Ovary (tissue), 3 donors: Measurements from ENCODE around the gene DCT.

Source experiments
- CTCF ChIP-seq, 3 donors: fragments of 450-650 bp in 2 of 3; fragments of 200-600 bp in 1 of 3; IDR thresholded peaks; one replicate each; pipeline versions ENCODE4 v1.5.1 to v1.8.0; 2016 to 2022; ENCODE audit warnings: antibody characterized with exemption in 3 of 3, mild to moderate bottlenecking in 1 of 3
- EP300 ChIP-seq: sonication (generic); formaldehyde crosslinking; IDR thresholded peaks from one replicate; pipeline ENCODE4 v1.6.1; 2017; ENCODE audit warnings: antibody characterized with exemption
- POLR2A ChIP-seq: fragments of 450-650 bp; IDR thresholded peaks from one replicate; pipeline ENCODE4 v1.6.1; 2017; ENCODE audit warnings: antibody characterized with exemption, mild to moderate bottlenecking, moderate library complexity
- donor health status: DM: no; HTN: no; CAD: no.

DNA sequence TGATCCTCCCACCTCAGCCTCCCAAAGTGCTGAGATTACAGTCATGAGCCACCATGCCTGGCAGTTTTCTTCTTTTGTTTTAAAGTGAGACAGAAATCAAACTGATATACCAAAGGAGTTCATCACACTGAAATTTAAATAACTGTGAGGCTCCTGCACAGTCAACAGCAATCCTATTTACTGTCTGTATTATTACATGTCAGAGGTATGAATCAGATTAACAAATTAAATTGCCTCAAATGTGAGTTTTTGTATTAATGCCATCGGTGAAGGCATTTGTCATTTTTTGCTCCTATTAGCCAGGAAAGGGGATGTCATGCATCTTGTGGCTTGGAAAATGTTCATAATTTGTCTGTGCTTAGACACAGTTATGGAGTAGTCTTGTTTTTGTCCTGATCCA lies 20.4 kb downstream of the DCT start:
- TF ChIP-seq CTCF (IDR thresholded peaks at IDR 0.05) (no peak), EP300 (no peak), POLR2A (no peak)
